SK-N-MC (cell line): Measurements from ENCODE around the gene RAI14.

Experiments
- EZH2 ChIP-seq: fragments of 200-600 bp; sonication (generic); IDR thresholded peaks from one replicate; pipeline ENCODE4 v1.6.1; 2017; ENCODE audit warnings: antibody characterized with exemption
- POLR2AphosphoS5 ChIP-seq: IDR thresholded peaks from 2 replicates; pipeline ENCODE4 v1.6.1; 2012; ENCODE audit warnings: mild to moderate bottlenecking, low read depth, low read length, borderline replicate concordance

GRCh38 chr5:34740389-34740806 is 84.3 kb downstream of the RAI14 start:
- TF ChIP-seq EZH2 (no peak), POLR2AphosphoS5 (no peak)
